Uterus (tissue), 4 donors: ENCODE data around the gene FRMPD2. TPM values are rescaled to one million over a fixed set of nuclear protein-coding genes. Genes with fewer than 3 reads are reported as not detected.

ENCODE experiments used
- DNase-seq, 2 donors: peaks; one replicate each; pipeline ENCODE4 v3.0.0-alpha.2; 2019 to 2020
- H3K27ac ChIP-seq, 2 donors: fragments of 200-600 bp; sonication (generic); 1 replicate in 1 of 2; 2 replicates in 1 of 2; pipeline ENCODE4 v1.5.1; 2016 to 2018
- H3K27me3 ChIP-seq, 2 donors: fragments of 200-600 bp; sonication (generic); one replicate each; pipeline ENCODE4 v1.5.1; 2018 to 2019; ENCODE audit warnings: control low read depth in 1 of 2
- H3K36me3 ChIP-seq, 2 donors: fragments of 200-600 bp; sonication (generic); one replicate each; pipeline ENCODE4 v1.5.1; 2019; ENCODE audit warnings: control low read depth in 1 of 2
- H3K4me1 ChIP-seq, 2 donors: fragments of 200-600 bp; sonication (generic); one replicate each; pipeline ENCODE4 v1.5.1; 2018 to 2019; ENCODE audit warnings: control low read depth in 1 of 2
- H3K4me3 ChIP-seq, 2 donors: fragments of 200-600 bp; sonication (generic); 1 replicate in 1 of 2; 2 replicates in 1 of 2; pipeline ENCODE4 v1.5.1; 2018 to 2019; ENCODE audit warnings: mild to moderate bottlenecking in 1 of 2
- H3K9me3 ChIP-seq, 2 donors: fragments of 200-600 bp; sonication (generic); one replicate each; pipeline ENCODE4 v1.5.1; 2019; ENCODE audit warnings: control low read depth in 1 of 2
- POLR2A ChIP-seq, 2 donors: fragments of 450-650 bp; IDR thresholded peaks; one replicate each; pipeline ENCODE4 v1.6.1; 2016; ENCODE audit warnings: antibody characterized with exemption in 2 of 2, mild to moderate bottlenecking in 1 of 2, moderate library complexity in 1 of 2
- intact Hi-C: fragments of 100-400 bp; cut with DNase I; formaldehyde crosslinking; loops from one replicate; pipeline ENCODE4 v1.15.1; 2023; ENCODE audit warnings: low total_unique reads
- total RNA-seq, 4 donors: library from RNA; depleted of rRNA in 3 of 4; stranded (reverse); fragments of >200 nt in 3 of 4; gene quantifications; one replicate each; pipeline versions ENCODE4 v1.1.0 to v1.2.4, GENCODE V29; 2014 to 2023
- TF ChIP-seq, protein P1 (sequence below), 4 experiments: fragments of 200-600 bp in 2 of 4; fragments of 450-650 bp in 2 of 4; sonication (generic) in 2 of 4; IDR thresholded peaks; one replicate each; pipeline ENCODE4 v1.5.1; 2016 to 2019; ENCODE audit warnings: antibody characterized with exemption in 4 of 4, mild to moderate bottlenecking in 2 of 4, moderate library complexity in 1 of 4
- donor health status: DM: yes; HTN: yes; CAD: no.

The FRMPD2 gene
- total RNA-seq, 4 donors from 2014 or later: 0.21 to 2.5 (median 0.26) TPM; not detected in 1

DNA sequence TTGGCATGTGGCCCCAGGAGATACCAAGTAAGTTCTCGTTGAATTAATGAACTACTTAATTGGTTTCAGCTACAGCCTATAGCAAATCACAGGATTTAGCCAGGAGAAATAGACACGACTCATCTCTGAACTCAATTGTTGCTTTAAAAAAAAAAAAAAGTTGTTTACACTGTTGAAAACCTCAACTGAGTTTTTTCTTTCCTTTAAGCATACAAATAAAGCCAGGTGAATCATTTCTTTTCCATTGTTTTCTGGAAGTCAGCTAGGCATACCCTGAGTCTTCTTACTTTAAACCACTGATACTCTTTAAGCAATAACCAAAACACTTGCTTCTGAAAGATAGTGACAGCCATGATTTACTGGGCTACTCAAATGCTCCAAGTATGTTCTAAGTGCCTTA lies 755 bp downstream of the FRMPD2 start:
- Histone ChIP-seq H3K36me3 (no peaks in the 10 kb centered on the region), H3K4me1 (no peaks in the 10 kb centered on the region), H3K27ac (no peak overlapping the region), H3K9me3 (no peaks in the 10 kb centered on the region), H3K4me3 (no peak overlapping the region), H3K27me3 (no peaks in the 10 kb centered on the region)
- intact Hi-C loops: no loop called here
- DNase-seq: no peak
- no peak for TF ChIP-seq POLR2A (IDR thresholded peaks at IDR 0.05)
- TF ChIP-seq, protein P1, sequence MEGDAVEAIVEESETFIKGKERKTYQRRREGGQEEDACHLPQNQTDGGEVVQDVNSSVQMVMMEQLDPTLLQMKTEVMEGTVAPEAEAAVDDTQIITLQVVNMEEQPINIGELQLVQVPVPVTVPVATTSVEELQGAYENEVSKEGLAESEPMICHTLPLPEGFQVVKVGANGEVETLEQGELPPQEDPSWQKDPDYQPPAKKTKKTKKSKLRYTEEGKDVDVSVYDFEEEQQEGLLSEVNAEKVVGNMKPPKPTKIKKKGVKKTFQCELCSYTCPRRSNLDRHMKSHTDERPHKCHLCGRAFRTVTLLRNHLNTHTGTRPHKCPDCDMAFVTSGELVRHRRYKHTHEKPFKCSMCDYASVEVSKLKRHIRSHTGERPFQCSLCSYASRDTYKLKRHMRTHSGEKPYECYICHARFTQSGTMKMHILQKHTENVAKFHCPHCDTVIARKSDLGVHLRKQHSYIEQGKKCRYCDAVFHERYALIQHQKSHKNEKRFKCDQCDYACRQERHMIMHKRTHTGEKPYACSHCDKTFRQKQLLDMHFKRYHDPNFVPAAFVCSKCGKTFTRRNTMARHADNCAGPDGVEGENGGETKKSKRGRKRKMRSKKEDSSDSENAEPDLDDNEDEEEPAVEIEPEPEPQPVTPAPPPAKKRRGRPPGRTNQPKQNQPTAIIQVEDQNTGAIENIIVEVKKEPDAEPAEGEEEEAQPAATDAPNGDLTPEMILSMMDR (IDR thresholded peaks at IDR 0.05): no peak

DNA sequence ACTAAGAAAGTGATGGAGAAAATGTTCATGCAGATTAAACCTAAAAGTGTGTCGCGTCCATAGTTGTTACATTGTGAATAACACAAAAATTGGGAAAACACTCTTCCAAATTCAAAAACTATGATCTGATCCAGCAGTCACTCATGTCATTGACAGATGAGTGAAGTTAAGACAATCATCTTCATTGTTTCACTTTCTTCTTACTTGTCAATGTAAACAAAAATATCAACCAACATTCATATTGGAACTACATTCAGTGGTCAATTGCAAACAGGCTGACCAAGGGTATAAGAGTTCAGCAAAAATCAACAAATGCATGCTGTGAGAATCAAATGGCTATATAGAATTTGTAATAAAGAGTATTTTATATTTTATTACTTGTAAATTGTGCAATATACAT lies 1.8 kb downstream of the FRMPD2 start:
- Histone ChIP-seq H3K27me3 (no peaks in the 10 kb centered on the region), H3K4me3 (no peak overlapping the region), H3K4me1 (no peaks in the 10 kb centered on the region), H3K9me3 (no peaks in the 10 kb centered on the region), H3K36me3 (no peaks in the 10 kb centered on the region), H3K27ac (no peak overlapping the region)
- intact Hi-C loops: no loop called here
- TF ChIP-seq, protein P1 (IDR thresholded peaks at IDR 0.05): no peak
- TF ChIP-seq POLR2A (IDR thresholded peaks at IDR 0.05): no peak
- no peak for DNase-seq

DNA sequence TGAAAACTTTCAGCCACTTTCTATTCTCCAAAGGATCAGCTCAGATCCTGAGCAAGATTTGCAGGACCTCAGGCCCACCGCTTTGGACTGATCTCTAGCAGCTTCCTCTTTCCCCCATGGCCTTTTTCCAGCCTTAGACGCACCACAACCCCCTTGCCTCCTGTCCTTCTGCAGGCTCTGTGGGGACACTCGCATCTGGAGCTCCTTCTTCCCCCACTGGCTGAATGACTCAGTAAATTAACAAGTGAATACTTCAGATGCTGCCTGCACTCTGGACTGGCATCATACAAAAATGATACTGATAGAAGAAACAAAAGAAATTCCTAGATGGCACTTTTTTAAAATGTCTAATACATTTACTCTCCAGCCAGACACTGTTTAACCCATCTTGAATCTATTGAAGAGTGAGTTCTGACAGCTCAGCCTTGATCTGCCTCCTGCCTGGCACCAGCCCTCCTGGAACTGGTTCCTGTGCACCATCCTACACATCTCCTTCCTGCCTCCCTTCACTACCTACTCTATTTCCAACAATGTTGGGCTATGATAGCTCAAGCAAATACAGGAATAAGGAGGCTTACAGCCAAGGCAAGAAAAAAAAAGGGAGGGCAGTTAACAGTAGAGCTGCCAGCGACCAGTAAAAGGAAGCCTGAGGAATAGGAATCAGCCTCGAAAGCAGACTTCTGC lies 3.3 kb downstream of the FRMPD2 start:
- H3K4me1 ChIP-seq: no peaks in the 10 kb centered on the region
- no peak for DNase-seq
- no peak overlapping the region for H3K27ac ChIP-seq
- intact Hi-C loops: no loop called here
- H3K27me3 ChIP-seq: no peaks in the 10 kb centered on the region
- no peaks in the 10 kb centered on the region for H3K9me3 ChIP-seq
- no peak overlapping the region for H3K4me3 ChIP-seq
- H3K36me3 ChIP-seq: no peaks in the 10 kb centered on the region
- TF ChIP-seq, protein P1 (IDR thresholded peaks at IDR 0.05): no peak
- no peak for TF ChIP-seq POLR2A (IDR thresholded peaks at IDR 0.05)

DNA sequence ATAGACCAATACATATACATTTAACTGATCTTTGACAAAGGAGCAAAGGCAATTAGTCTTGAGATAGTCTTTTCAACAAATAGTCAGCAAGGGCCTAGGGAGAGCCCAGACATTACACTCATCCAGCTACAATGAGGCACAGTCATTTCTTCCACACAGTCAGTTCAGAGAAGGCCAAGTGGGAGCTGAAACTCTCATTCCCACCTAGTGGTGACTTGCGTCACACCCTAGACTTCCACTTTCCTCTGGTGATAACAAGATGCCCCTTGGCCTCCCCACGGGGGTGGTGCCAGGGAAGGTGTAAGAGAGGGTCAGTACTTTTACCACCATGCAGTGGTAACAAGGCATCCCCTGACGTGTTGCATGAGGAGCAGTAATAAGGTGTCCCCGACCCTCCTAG lies 8.0 kb downstream of the FRMPD2 start:
- TF ChIP-seq, protein P1 (IDR thresholded peaks at IDR 0.05): no peak
- TF ChIP-seq POLR2A (IDR thresholded peaks at IDR 0.05): no peak
- Histone ChIP-seq H3K4me1 (no peaks in the 10 kb centered on the region), H3K36me3 (no peaks in the 10 kb centered on the region), H3K9me3 (no peaks in the 10 kb centered on the region), H3K27me3 (no peaks in the 10 kb centered on the region), H3K27ac (no peak overlapping the region), H3K4me3 (no peak overlapping the region)
- no peak for DNase-seq
- intact Hi-C loops: no loop called here

DNA sequence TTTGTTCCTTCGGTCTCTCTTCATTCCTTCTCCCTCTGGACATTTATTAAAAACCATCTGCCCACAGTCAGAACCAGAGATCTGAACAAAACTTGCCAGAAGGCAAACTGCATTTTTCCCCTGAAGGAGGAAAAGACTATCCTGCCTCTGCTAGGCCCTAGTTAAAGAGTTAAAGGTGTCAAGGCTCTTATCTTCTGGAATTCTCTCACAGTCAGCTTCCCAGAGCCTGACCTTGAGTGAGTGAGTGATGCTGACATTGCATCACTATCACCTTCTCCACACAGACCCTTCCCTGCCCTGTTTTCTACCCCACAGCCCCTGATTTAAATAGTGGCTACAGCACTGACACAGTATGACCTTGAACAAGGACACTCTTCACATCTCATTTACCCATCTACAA lies 16.4 kb downstream of the FRMPD2 start:
- H3K4me1 ChIP-seq: no peaks in the 10 kb centered on the region
- no peak for DNase-seq
- no peaks in the 10 kb centered on the region for H3K36me3 ChIP-seq
- H3K4me3 ChIP-seq: no peak overlapping the region
- no peaks in the 10 kb centered on the region for H3K27me3 ChIP-seq
- no peak overlapping the region for H3K27ac ChIP-seq
- intact Hi-C loops: no loop called here
- TF ChIP-seq POLR2A (IDR thresholded peaks at IDR 0.05): no peak
- TF ChIP-seq, protein P1 (IDR thresholded peaks at IDR 0.05): no peak
- H3K9me3 ChIP-seq: no peaks in the 10 kb centered on the region
